HG02973 (cell line): ENCODE data around the gene RGS17.

Experiments
- ATAC-seq: cut with Tn5 transposase; IDR thresholded peaks from one replicate; pipeline ENCODE4 v1.9.1; 2021; ENCODE audit warnings: moderate library complexity; ENCODE audit not compliant: unreplicated experiment

RGS17 gene

DNA sequence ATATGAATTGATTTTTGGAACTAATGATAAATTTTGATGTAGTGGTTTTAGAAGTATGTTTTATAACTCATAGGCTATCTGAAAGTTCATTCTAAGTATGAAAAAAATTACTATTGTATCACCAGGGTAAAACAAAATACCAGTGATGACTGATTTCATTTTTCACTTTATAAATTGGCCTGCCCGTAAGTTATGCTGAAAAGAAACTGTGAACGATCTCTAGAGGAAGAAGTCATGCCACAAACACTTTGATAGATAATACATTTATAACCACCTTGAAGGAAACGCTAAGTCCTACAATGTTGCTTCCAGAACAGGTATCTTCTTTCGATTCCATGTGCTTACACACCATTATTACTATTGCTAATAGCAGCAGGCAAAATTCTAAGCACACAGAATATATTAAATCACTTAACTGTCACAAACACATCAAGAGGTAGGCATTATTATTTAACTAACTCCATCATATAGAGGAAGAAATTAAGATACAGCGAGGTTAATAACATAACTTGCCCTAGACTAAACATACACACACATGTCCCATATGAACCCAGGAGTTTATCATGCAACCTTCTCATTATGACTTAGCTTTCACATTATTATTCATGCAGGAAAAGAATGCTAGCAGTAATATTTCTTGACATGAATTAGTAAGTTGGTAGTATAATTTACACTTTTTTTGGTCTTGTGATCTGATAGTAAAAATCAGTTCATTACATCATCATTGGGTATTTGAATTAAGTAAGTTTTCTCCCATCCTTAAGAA lies 44.7 kb downstream of the RGS17 start:
- ATAC-seq: no peak

DNA sequence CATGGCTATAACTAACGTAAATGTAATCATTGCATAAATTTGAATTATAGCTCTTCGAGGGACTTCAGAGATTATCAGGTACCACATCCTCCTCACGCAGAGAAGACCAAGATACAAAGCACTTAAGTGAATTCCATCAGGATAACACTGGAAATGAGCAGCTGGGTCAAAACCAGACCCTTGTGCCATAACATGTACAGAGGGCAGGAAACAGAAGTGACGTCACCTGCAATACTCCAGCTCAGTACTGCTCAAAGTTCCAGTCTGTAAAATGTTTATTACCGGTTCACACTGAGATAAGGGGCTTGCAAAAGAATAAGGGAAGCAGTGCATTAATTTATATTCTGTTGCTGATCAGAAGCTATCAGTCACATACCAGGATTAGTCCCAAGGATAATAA lies 45.8 kb downstream of the RGS17 start:
- no peak for ATAC-seq

DNA sequence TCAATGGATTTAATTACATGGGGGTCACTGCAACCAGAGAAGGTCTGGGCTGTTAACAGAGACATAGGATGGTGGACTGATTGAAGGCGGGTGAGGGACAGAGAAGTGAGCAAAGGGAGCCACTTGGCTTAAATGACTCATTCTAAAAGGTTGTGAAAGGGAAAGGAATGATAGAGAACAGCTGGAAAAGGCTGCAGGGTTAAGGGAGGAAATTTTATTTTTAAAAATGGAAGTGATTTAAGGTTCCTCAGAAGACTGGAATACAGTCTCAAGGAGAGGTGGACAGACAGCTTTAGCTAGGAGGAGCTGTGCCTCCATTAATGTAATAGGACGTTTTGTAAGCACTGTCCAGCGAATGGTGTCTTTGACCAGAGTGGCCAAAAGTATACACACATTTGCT lies 46.7 kb downstream of the RGS17 start:
- ATAC-seq: no peak

DNA sequence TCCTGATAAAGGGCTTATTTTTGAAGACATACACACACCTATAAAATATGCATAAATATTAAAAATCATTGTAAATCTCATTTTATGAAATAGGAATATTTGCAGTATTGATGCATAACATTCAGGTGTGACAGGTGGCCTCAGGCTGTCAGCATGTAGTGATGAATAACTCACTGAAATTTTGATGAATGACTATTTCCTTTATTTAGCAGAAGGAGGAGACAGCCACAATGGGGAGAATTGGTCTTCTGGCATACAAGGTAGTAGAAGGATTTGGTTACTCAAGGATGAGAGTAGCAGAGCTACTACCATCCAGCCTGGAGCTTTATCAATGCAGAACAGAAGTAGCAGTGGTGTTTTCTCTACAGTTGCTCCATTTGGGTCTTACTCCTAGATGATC lies 47.2 kb downstream of the RGS17 start:
- ATAC-seq: no peak

DNA sequence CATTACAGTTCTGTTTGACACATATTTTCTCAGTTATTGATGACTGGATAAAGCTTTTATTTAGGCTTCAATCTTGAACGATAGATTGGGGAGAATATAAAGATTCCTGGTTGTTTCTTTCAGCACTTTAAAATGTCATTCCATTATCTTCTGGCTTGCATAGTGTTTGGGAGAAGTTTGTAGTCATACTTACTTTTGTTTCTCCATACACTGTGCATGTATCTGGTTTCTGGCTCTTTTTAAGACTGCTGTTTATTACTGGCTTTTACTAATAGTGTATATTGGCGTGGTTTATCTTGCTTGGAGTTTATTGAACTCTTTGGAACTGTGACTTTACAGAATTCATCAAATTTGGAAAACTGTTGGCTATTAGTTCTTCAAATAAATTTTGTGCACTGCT lies 49.2 kb downstream of the RGS17 start:
- ATAC-seq: no peak

DNA sequence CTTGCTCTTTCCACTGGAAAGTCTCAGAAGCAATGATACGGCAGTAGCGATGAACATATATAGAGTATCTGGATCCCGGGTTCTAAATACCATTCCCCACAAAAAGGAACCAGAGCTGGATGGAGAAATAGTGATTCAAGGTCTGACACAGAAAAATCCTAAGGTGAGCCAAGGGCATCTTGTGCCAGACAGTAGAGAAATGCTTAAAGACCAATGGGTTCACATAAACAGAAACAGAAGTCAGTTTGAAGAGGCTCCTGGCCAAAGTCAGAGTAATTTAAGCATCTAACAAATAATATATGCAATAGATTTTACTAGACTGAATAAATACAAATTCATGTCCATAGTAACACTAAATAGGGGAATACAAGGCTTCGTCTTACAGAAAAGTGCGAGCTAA lies 54.7 kb downstream of the RGS17 start:
- no peak for ATAC-seq

DNA sequence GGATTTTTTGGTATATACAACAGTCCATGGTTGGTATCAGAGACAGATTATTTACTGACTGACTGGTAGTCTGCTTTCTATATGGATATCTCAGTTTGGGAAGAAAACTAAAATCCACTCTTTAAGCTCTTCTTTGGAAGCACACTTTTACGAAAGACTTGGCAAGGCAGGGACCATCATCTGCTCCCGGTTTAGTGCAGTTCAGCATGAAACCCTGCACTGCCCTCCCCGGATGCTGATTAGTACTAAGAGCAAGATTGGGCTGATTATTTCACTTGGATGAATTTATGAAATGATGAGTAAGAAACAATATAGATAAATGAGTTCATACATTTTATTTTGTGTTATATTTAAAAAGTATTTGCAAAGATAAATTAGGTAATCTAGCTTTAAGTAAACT lies 56.3 kb downstream of the RGS17 start:
- no peak for ATAC-seq

DNA sequence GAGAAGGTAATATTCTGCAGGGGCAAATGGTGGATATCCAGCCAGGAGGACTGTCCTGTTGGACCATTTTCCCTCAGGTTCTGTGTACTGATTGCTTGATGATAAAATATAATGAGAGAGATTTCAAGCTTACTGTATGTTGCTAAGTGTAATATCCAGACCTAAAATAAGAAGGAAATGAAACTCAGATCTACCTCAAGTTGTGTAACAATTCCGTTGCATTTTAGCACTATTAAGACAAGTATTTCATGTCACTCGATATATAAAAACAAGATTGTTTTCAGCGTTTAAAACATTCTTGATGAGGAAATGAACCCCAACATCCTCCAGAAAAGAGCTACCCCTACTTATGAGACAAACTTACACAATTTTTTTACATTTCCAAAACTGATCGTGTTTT lies 57.2 kb downstream of the RGS17 start:
- no peak for ATAC-seq

DNA sequence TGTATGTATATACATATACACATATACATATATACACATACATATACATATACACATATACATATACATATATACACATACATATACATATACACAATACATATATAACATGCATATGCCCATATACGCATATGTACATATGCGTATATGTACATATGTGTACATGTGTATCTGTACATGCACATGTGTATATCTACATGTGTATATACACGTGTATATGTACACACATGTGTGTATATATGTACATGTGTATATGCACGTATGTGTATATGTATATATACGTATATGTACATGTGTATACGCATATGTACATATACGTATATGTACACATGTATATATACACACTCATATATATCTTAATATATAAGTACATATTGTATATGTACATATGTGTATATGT lies 60.3 kb downstream of the RGS17 start:
- no peak for ATAC-seq

DNA sequence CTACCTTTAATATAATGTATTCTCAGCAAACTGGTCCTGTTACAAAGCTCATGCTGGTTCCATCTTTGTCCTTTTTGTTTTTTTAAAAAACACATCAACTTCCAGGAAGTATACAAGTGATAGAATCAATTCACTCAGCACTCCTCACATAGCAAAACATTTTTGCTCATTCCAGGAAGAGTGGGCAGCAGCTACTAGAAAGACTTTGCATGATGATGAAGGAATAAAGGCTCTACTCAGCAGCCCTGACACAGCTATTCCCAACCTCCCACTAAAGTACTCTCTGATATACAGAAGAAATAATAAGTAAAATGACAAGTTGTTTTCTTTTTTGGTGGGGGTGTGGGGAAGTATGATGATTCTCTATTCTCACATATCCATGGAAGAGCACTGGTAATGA lies 61.2 kb downstream of the RGS17 start:
- no peak for ATAC-seq

DNA sequence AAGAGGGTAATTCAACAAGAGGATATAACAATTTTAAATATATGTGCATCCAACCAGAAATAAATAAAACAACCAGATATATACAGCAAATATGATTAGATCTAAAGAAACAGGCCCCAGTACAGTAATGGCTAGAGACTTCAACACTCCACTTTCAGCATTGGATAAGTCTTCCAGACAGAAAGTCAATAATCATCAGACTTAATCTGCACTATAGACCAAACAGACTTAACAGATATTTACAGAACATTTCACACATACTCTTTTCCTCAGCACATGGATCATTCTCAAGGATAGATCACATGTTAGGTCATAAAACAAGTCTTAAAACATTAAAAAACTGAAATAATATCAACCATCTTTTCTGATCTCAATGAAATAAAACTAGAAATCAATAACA lies 65.9 kb downstream of the RGS17 start:
- ATAC-seq: no peak

DNA sequence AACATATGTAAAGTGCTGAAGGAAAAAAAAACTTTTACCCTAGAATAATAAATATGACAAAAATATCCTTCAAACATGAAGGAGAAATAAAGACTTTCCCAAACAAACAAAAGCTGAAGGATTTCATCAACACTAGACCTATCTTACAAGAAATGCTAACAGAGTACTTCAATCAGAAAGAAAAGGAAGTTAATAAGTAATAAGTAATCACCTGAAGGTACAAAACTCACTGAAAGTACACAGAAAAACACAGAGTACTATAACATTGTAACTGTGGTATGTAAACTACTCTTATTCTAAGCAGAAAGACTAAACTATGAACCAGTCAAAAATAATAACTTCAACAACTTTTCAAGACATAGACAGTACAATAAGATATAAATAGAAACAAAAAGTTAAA lies 67.1 kb downstream of the RGS17 start:
- no peak for ATAC-seq

DNA sequence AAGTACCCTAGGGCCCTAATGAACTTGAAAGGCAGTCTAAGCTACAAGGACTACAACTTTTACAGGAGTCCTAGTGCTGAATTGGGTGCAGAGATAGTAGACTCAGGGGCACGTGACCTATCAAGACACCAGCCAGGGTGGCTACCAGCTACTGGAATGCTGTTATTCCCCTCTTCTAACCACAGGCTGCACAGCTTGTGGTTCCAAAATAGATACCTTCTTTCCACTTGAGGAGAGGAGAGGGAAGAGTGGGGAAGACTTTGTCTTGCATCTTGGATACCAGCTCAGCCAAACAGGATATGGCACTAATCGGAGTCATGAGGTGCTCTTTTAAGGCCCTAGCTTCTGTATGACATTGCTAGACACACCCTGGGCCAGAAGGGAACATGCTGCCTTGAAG lies 68.6 kb downstream of the RGS17 start:
- ATAC-seq: no peak

DNA sequence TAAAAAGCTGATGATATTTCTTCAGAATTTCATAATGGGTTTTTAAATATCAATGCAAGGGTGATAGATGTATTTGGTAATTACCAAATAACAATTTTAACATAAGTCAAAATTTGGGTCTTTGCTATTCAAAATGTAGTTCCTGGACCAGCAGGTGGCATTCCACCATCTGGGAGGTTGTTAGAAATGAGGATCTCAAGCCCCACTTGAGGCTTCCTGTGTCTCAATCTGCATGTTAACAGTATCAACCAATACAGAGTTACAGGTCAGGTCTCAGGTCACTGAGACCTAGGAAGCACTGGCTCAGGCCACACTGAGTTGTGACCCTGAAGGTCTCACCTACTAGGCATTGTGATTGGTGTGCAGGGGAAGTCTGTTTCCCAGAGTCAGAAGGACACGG lies 71.3 kb downstream of the RGS17 start:
- ATAC-seq: no peak

DNA sequence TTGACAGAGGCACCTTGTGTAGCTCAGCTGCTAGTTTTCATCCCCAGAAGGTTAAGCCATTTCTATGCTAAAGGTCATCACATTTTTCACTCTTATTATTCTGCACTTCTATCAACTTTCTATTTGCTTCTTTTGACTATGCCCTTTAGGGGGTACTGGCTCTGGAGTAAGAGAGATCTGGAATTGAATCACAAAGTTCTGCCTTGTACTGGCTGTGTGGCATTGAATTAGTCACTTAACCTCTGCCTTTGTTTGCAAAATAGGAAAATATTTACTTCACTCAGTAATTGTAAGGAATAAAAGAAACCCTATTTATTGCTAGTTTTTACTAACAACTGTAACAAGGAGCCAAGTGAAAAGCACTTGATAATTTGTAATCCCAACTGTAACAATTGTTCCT lies 71.8 kb downstream of the RGS17 start:
- no peak for ATAC-seq

DNA sequence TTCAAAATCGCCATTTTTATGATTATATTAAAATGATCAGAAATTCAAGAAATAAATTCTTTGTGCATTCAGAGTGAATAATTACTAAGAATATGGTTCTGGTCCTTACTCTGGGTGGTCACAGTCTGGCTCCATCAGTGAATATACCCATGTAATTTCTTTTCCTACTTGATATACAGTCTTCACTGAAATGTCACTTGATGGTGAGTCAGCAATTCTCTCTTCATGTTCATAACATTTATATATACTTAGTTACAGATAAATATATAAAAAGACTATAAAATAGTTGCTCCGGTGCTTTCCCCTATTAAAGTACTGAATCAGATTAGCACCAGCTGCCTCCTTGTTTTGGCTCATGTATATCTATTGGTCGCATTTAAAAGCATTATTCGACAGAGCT lies 72.2 kb downstream of the RGS17 start:
- no peak for ATAC-seq

DNA sequence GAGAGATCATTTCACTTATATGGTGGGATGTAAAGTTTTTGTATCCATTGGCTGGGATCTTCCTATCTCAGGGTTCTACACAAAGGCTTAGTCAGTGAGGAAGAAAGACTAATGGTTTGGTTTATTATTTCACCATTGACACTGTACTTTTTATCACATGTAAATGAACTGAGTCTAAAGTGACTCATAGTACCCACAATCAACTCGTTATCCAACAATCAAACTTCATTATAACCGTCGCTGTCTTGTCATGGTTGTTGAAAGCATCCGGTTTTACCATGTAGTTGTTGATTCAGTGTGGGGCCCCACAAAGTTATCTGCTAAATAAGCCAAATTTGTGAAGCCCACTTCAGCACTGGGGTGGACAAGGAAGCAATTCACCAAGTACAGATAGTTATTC lies 72.8 kb downstream of the RGS17 start:
- no peak for ATAC-seq

DNA sequence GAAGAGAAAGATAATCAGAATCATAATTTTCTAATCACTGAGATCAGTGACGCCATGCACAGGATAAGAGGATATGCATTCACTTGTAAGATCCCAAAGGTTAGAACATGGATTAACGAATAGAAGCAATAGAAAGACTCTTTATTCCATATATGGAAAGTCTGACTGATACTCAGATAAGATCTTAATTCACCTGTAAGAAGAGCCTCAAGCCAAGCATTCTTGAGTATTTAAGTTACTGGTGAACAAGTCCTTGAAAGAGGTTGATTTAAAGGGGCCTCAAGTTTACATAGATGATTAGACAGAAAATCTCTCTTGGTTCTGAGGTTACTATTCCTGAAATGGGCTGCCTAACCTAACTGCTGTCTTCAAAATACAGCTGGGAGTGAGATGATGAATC lies 74.8 kb downstream of the RGS17 start:
- ATAC-seq: no peak

DNA sequence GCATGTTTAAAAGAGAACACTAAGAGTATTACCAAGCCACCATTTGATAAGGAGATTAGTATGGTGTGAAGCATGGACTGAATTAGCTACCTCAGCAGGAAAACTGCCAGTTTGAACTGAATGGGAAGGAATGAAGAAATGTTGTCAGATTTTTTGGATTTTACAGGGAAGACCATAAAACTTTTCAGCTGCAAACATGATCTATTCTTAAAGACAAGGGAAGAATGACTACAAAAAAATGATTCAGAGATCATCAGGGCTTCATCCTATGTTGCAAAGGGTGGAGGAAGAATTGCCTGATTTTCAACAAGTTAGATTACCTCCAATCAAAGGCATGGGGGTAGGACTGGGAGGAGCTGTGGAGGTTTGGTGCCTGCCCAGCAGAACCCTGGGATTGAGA lies 79.3 kb downstream of the RGS17 start:
- ATAC-seq: no peak

DNA sequence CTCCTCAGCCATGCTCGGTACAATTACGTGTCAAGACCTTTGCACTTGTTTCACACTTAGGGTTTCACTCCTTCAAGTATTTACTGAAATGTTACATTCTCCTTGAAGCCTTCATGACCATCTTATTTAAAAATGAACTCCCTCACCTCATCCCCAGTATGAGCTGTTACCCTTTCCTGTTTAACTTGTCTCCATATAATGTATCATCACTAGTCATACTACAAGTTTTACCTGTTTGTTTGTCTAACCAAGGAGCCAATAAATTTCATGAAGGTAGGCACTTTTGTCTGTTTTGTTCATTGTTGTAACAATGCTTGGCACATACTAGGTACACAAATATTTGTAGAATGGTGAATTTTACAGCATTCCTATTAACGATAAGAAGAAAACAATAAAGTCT lies 82.5 kb downstream of the RGS17 start:
- no peak for ATAC-seq

DNA sequence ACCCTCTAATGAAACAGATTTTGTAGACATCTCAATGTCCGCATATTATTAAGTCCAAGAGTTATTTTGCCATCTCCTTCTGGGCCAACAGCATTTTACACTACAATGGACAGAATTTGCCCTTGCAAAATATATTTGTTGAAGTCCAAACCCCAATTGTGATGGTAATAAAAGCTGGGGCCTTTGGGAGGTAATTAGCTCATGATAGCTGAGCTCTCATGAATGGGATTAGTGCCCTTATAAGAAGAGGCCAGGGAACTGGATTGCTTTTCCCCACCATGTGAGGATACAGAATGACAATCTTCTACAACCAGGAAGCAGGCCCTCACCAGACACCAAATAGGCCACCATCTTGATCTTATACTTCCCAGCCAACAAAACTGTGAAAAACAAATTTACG lies 83.7 kb downstream of the RGS17 start:
- ATAC-seq: no peak

DNA sequence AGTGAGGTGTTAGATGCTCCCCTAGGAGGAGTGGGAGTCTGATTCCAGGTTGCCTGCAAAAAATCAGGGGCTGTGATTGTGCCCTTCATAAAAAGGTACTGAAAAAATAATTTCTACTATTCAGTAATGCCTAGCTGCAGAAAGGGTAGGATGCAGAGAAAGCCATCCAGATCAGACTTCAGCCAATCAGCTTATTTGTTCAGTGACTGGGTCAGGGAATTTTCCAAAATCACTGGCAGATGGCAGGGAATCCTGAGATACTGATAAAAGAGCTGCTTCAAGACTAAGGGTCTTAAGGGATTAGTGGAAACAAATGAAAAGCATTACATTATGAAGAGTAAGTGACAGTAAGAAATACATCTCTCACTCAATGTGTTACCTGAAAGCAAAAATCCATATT lies 85.8 kb downstream of the RGS17 start:
- no peak for ATAC-seq

DNA sequence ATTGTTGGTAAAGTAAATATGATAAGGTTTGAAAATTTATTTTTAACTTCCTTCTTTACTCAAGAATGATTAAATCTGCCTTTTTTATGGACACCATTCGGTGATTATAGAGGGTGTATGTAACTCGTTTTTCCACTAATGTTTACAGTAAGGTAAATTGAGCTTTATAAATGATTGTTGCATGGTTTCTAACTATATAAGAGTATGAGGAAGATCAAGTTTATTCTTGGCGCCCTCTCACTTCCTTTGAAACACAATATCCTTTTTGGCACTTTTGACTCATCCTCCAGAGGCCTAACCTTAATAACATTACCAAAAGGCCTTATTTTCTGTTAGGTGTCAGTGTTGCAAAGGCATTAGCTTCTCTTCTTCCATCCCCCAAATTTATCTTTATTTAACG lies 86.8 kb downstream of the RGS17 start:
- no peak for ATAC-seq

DNA sequence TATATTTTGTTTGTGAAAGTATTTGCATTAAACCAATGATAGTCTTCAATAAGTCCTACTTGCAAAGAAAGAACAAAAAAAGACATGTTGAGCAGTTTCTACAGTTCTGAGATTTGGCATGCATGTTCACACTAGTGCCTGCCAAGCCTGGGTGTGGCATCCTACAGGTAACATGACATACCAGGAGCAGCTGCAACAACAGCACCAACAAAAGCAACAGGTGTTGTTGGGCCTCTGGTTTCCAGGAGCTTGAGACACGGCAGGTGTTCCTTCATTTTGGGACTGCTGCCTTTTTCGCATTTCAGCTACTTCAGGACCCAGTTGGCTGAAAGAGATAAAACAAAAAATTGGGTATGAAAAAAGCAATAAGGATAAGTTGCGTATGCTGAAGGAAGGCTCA lies 87.4 kb downstream of the RGS17 start:
- ATAC-seq: no peak
